HepG2 (cell line): ENCODE results near the gene BCKDHA. TPM values are rescaled to one million over a fixed set of nuclear protein-coding genes. Genes with fewer than 3 reads are reported as not detected.
A peak's percentile ranks its signal among the peaks of the same experiment; 100 is the strongest.

Experiments
- CREB1 ChIP-seq, 2 experiments: fragments of 450-650 bp in 1 of 2; IDR thresholded peaks; 2 replicates each; pipeline ENCODE4 v1.6.1; 2016 to 2017; ENCODE audit warnings: control low read depth in 1 of 2, mild to moderate bottlenecking in 1 of 2, missing compliant biosample characterization in 1 of 2, missing genetic modification characterization in 1 of 2
- CREM ChIP-seq, 2 experiments: sonication (generic) in 1 of 2; formaldehyde crosslinking in 1 of 2; IDR thresholded peaks; 2 replicates each; pipeline versions ENCODE4 v1.4.0 to v1.6.1; 2016 to 2020; ENCODE audit warnings: antibody characterized with exemption in 1 of 2, mild to moderate bottlenecking in 1 of 2, missing genetic modification reagents in 1 of 2
- JDP2 ChIP-seq: sonication (generic); formaldehyde crosslinking; IDR thresholded peaks from 2 replicates; pipeline ENCODE4 v1.8.1; 2022; ENCODE audit warnings: missing genetic modification reagents, borderline replicate concordance
- JUNB ChIP-seq: sonication (generic); formaldehyde crosslinking; IDR thresholded peaks from 2 replicates; pipeline ENCODE4 v1.8.0; 2022; ENCODE audit warnings: missing genetic modification reagents, mild to moderate bottlenecking, borderline replicate concordance
- KLF6 ChIP-seq: IDR thresholded peaks from 2 replicates; pipeline ENCODE4 v1.8.0; 2016; ENCODE audit warnings: missing biosample characterization, missing genetic modification reagents
- MED13 ChIP-seq: sonication (generic); formaldehyde crosslinking; IDR thresholded peaks from 2 replicates; pipeline ENCODE4 v1.5.0; 2020; ENCODE audit warnings: missing genetic modification reagents
- NCOA1 ChIP-seq: sonication (generic); formaldehyde crosslinking; IDR thresholded peaks from 2 replicates; pipeline ENCODE4 v1.9.0; 2021; ENCODE audit warnings: missing genetic modification reagents
- NFYC ChIP-seq: IDR thresholded peaks from 2 replicates; pipeline ENCODE4 v1.6.1; 2016; ENCODE audit warnings: missing genetic modification reagents, missing compliant biosample characterization
- PAWR ChIP-seq: sonication (generic); formaldehyde crosslinking; IDR thresholded peaks from 2 replicates; pipeline ENCODE4 v1.4.0; 2020; ENCODE audit warnings: missing genetic modification reagents, mild to moderate bottlenecking, borderline replicate concordance
- PRMT3 ChIP-seq: sonication (generic); formaldehyde crosslinking; IDR thresholded peaks from 2 replicates; pipeline ENCODE4 v1.8.1; 2022; ENCODE audit warnings: low read depth, mild to moderate bottlenecking, moderate library complexity, missing genetic modification reagents, borderline replicate concordance
- PTBP1 ChIP-seq: fragments of 200-400 bp; formaldehyde crosslinking; IDR thresholded peaks from 2 replicates; pipeline ENCODE4 v1.6.1; 2018; ENCODE audit warnings: low read length, low read depth; ENCODE audit not compliant: poor library complexity, severe bottlenecking
- RBM22 ChIP-seq: fragments of 200-400 bp; formaldehyde crosslinking; optimal IDR thresholded peaks from 2 replicates; pipeline ENCODE3; 2017; ENCODE audit warnings: mild to moderate bottlenecking, low read length, moderate library complexity
- ZBTB21 ChIP-seq: sonication (generic); formaldehyde crosslinking; IDR thresholded peaks from 2 replicates; pipeline ENCODE4 v1.4.0; 2020; ENCODE audit warnings: missing genetic modification reagents
- ZEB1 ChIP-seq: IDR thresholded peaks from 2 replicates; pipeline ENCODE4 v1.6.1; 2012; ENCODE audit warnings: mild to moderate bottlenecking, low read depth, inconsistent platforms; ENCODE audit not compliant: insufficient replicate concordance
- ZNF331 ChIP-seq: sonication (generic); formaldehyde crosslinking; IDR thresholded peaks from 2 replicates; pipeline ENCODE4 v1.4.0; 2020; ENCODE audit warnings: missing genetic modification reagents
- ZNF367 ChIP-seq: sonication (generic); formaldehyde crosslinking; IDR thresholded peaks from 2 replicates; pipeline ENCODE4 v1.4.0; 2020; ENCODE audit warnings: missing genetic modification reagents, borderline replicate concordance
- ZNF605 ChIP-seq: sonication (generic); formaldehyde crosslinking; IDR thresholded peaks from 2 replicates; pipeline ENCODE4 v1.8.0; 2022; ENCODE audit warnings: mild to moderate bottlenecking, missing genetic modification reagents
- ZNF720 ChIP-seq: sonication (generic); formaldehyde crosslinking; IDR thresholded peaks from 2 replicates; pipeline ENCODE4 v1.4.0; 2020; ENCODE audit warnings: missing genetic modification reagents
- ZSCAN12 ChIP-seq: sonication (generic); formaldehyde crosslinking; IDR thresholded peaks from 2 replicates; pipeline ENCODE4 v1.9.0; 2021; ENCODE audit warnings: mild to moderate bottlenecking, missing genetic modification reagents
- polyA plus RNA-seq, 8 experiments: library from polyadenylated mRNA; depleted of rRNA in 3 of 8; stranded (reverse) in 7 of 8; unstranded in 1 of 8; fragments of >200 nt; fragmentation: Illumina TruSeq in 4 of 8; extraction: Trizol in 4 of 8; gene quantifications; 2 replicates each; pipeline versions ENCODE4 v1.2.1 to v1.2.3, GENCODE V29; 2011 to 2016; ENCODE audit warnings: low read depth in 4 of 8, missing spikeins in 1 of 8, mixed read lengths in 1 of 8; ENCODE audit not compliant: insufficient read depth in 1 of 8
- total RNA-seq, 5 experiments: library from RNA; depleted of rRNA; stranded (reverse); fragments of >200 nt; fragmentation: Illumina TruSeq; extraction: Trizol; gene quantifications; 2 replicates each; pipeline ENCODE4 v1.2.3, GENCODE V29; 2016; ENCODE audit warnings: low read depth in 1 of 5
- TF ChIP-seq, protein P1 (sequence below): sonication (generic); formaldehyde crosslinking; IDR thresholded peaks from 2 replicates; pipeline ENCODE4 v1.5.0; 2020; ENCODE audit warnings: missing genetic modification reagents
- TF ChIP-seq, protein P2 (sequence below): sonication (generic); formaldehyde crosslinking; IDR thresholded peaks from 2 replicates; pipeline ENCODE4 v1.4.0; 2020; ENCODE audit warnings: mild to moderate bottlenecking, missing genetic modification reagents
- TF ChIP-seq, protein P3 (sequence below): IDR thresholded peaks from 2 replicates; pipeline ENCODE4 v1.6.1; 2016; ENCODE audit warnings: mild to moderate bottlenecking, missing biosample characterization, missing genetic modification reagents
- TF ChIP-seq, protein P4 (sequence below): sonication (generic); formaldehyde crosslinking; IDR thresholded peaks from 2 replicates; pipeline ENCODE4 v1.5.1; 2020; ENCODE audit warnings: mild to moderate bottlenecking, missing genetic modification reagents, borderline replicate concordance
- TF ChIP-seq, protein P5 (sequence below): sonication (generic); formaldehyde crosslinking; IDR thresholded peaks from 2 replicates; pipeline ENCODE4 v1.4.0; 2020; ENCODE audit warnings: mild to moderate bottlenecking, missing genetic modification reagents

BCKDHA gene
- total and polyA plus RNA-seq, 2 of the 13 experiments (the other 11 are each of a cell fraction or from before 2014, with no cell fraction given): 11.8 to 31.5 TPM

DNA sequence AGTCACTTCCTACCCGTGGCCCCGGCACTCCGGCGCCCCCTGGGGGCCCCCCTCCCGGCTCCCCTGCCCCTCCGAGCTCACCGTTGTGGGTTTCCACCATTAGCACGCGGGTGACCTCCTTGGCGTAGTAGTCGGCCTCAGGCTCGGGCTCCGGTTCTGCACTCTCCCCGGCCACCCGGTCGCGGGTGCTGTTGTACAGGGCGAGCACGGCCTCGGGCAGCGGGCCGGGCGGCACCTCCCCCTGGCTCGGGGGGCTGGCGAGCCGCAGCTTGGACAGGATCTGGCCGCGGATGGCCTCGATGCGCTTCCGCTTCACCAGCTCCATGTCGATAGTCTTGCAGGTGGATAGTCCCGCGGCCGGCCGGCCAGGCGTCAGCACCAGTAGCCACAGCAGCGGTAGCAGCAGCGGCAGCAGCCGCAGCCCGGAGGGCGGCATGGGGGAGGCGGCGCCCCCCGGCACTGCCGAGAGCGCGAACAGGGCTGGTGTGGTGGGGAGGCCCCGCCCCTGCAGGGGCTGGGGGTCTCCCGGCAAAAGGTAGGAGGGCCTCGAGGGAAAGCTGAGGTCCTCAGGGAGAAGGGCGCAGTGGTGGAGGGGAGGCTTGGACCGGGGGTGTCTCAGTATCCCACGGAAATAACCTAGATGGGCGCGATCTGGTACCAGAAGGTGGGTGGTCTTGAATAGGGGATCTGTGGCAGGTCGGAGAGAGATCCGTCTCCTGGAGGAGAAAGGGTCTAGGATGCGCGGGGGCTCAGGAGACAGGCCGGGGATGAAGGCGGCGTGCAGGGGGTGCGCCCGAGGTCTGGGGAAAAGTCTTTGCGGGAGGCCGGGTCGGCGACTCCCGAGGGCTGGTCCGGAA, 44.8 kb upstream of the BCKDHA start (continued):
- TF ChIP-seq PAWR (CRISPR knock-in tag): no peak
- TF ChIP-seq ZNF331: no peak
- TF ChIP-seq ZBTB21 (CRISPR knock-in tag): no peak
- TF ChIP-seq ZNF605 (CRISPR knock-in tag): no peak; the same call in 1 of the 2 replicates
- no peak for TF ChIP-seq JDP2 (CRISPR knock-in tag)
- TF ChIP-seq, protein P1, sequence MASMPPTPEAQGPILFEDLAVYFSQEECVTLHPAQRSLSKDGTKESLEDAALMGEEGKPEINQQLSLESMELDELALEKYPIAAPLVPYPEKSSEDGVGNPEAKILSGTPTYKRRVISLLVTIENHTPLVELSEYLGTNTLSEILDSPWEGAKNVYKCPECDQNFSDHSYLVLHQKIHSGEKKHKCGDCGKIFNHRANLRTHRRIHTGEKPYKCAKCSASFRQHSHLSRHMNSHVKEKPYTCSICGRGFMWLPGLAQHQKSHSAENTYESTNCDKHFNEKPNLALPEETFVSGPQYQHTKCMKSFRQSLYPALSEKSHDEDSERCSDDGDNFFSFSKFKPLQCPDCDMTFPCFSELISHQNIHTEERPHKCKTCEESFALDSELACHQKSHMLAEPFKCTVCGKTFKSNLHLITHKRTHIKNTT (CRISPR knock-in tag): no peak
- TF ChIP-seq RBM22: no peak
- TF ChIP-seq, protein P2, sequence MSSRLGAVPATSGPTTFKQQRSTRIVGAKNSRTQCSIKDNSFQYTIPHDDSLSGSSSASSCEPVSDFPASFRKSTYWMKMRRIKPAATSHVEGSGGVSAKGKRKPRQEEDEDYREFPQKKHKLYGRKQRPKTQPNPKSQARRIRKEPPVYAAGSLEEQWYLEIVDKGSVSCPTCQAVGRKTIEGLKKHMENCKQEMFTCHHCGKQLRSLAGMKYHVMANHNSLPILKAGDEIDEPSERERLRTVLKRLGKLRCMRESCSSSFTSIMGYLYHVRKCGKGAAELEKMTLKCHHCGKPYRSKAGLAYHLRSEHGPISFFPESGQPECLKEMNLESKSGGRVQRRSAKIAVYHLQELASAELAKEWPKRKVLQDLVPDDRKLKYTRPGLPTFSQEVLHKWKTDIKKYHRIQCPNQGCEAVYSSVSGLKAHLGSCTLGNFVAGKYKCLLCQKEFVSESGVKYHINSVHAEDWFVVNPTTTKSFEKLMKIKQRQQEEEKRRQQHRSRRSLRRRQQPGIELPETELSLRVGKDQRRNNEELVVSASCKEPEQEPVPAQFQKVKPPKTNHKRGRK (CRISPR knock-in tag): 0 out of 2 replicates have a peak, but pooled peaks have one; percentile 32
- TF ChIP-seq NCOA1 (CRISPR knock-in tag): no peak
- no peak for TF ChIP-seq KLF6 (CRISPR knock-in tag)
- TF ChIP-seq ZEB1: no peak
- TF ChIP-seq PTBP1: no peak
- no peak for TF ChIP-seq PRMT3 (CRISPR knock-in tag)
- no peak for TF ChIP-seq JUNB (CRISPR knock-in tag)
- TF ChIP-seq ZNF367 (CRISPR knock-in tag): no peak
- no peak for TF ChIP-seq ZNF720 (CRISPR knock-in tag)
- 0 out of 2 replicates have a peak, but pooled peaks have one; percentile 9 for TF ChIP-seq NFYC (CRISPR knock-in tag)
- TF ChIP-seq, protein P3, sequence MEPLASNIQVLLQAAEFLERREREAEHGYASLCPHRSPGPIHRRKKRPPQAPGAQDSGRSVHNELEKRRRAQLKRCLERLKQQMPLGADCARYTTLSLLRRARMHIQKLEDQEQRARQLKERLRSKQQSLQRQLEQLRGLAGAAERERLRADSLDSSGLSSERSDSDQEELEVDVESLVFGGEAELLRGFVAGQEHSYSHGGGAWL: peak; percentile 61; the same call in 1 of the 2 replicates
- TF ChIP-seq CREB1 (IDR thresholded peaks at IDR 0.05): no peak
- no peak for TF ChIP-seq CREB1 (CRISPR knock-in tag; IDR thresholded peaks at IDR 0.05)
- TF ChIP-seq ZSCAN12 (CRISPR knock-in tag): no peak
- TF ChIP-seq CREM (IDR thresholded peaks at IDR 0.05): no peak
- no peak for TF ChIP-seq CREM (CRISPR knock-in tag; IDR thresholded peaks at IDR 0.05)
- TF ChIP-seq, protein P4, sequence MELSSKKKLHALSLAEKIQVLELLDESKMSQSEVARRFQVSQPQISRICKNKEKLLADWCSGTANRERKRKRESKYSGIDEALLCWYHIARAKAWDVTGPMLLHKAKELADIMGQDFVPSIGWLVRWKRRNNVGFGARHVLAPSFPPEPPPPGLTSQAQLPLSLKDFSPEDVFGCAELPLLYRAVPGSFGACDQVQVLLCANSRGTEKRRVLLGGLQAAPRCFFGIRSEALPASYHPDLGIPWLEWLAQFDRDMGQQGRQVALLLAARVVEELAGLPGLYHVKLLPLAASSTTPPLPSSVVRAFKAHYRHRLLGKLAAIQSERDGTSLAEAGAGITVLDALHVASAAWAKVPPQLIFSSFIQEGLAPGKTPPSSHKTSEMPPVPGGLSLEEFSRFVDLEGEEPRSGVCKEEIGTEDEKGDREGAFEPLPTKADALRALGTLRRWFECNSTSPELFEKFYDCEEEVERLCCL (CRISPR knock-in tag): no peak
- no peak for TF ChIP-seq MED13 (CRISPR knock-in tag)
- TF ChIP-seq, protein P5, sequence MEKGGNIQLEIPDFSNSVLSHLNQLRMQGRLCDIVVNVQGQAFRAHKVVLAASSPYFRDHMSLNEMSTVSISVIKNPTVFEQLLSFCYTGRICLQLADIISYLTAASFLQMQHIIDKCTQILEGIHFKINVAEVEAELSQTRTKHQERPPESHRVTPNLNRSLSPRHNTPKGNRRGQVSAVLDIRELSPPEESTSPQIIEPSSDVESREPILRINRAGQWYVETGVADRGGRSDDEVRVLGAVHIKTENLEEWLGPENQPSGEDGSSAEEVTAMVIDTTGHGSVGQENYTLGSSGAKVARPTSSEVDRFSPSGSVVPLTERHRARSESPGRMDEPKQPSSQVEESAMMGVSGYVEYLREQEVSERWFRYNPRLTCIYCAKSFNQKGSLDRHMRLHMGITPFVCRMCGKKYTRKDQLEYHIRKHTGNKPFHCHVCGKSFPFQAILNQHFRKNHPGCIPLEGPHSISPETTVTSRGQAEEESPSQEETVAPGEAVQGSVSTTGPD (CRISPR knock-in tag): no peak
